Heart left ventricle (tissue), 16 donors: ENCODE data around the gene ARHGAP26. TPM values are rescaled to one million over a fixed set of nuclear protein-coding genes. Genes with fewer than 3 reads are reported as not detected.
A peak's percentile ranks its signal among the peaks of the same experiment; 100 is the strongest.

Source experiments
- ATAC-seq, 4 donors: fragments of 200-7000 bp; cut with Tn5 transposase; one replicate each; pipeline ENCODE4 v1.9.1; 2020 to 2022; ENCODE audit warnings: moderate library complexity in 4 of 4, mild to moderate bottlenecking in 3 of 4, moderate number of reproducible peaks in 1 of 4
- DNase-seq, 5 donors: peaks; one replicate each; pipeline ENCODE4 v3.0.0-alpha.2; 2020
- H3K27ac ChIP-seq, 12 donors: fragments of 200-600 bp; sonication (generic) in 4 of 12; one replicate each; pipeline versions ENCODE4 v1.5.0 to v1.8.0; 2016 to 2022; ENCODE audit warnings: mild to moderate bottlenecking in 2 of 12
- H3K27me3 ChIP-seq, 9 donors: fragments of 200-600 bp; sonication (generic) in 2 of 9; one replicate each; pipeline versions ENCODE4 v1.5.1 to v1.8.0; 2016 to 2022; ENCODE audit warnings: mild to moderate bottlenecking in 3 of 9
- H3K36me3 ChIP-seq, 9 donors: fragments of 200-600 bp; sonication (generic) in 2 of 9; one replicate each; pipeline versions ENCODE4 v1.5.0 to v1.8.0; 2018 to 2022; ENCODE audit warnings: mild to moderate bottlenecking in 2 of 9
- H3K4me1 ChIP-seq, 12 donors: fragments of 200-600 bp; sonication (generic) in 4 of 12; one replicate each; pipeline versions ENCODE4 v1.5.0 to v1.8.0; 2016 to 2022; ENCODE audit warnings: mild to moderate bottlenecking in 3 of 12
- H3K4me3 ChIP-seq, 12 donors: fragments of 200-600 bp; sonication (generic) in 4 of 12; one replicate each; pipeline versions ENCODE4 v1.5.0 to v1.8.0; 2017 to 2022; ENCODE audit warnings: mild to moderate bottlenecking in 9 of 12, moderate library complexity in 4 of 12
- H3K9me3 ChIP-seq, 12 donors: fragments of 200-600 bp; sonication (generic) in 4 of 12; one replicate each; pipeline versions ENCODE4 v1.5.0 to v1.8.0; 2016 to 2022; ENCODE audit warnings: mild to moderate bottlenecking in 1 of 12
- POLR2A ChIP-seq, 2 donors: fragments of 450-650 bp; IDR thresholded peaks; one replicate each; pipeline ENCODE4 v1.6.1; 2017; ENCODE audit warnings: antibody characterized with exemption in 2 of 2, mild to moderate bottlenecking in 2 of 2, moderate library complexity in 2 of 2
- WGBS, 4 donors: extraction: QIAGEN DNeasy Blood & Tissue Kit in 2 of 4; methylation state at CpG; one replicate each; pipeline versions ENCODE4 v1.1.5 to v1.1.7; 2013 to 2018; 5-methylcytosine and 5-hydroxymethylcytosine counted together
- intact Hi-C, 10 donors: fragments of 100-400 bp; cut with DNase I; formaldehyde crosslinking; loops; one replicate each; pipeline versions ENCODE4 v1.11.1 to v1.14.2; 2022
- polyA plus RNA-seq, 2 donors: library from polyadenylated mRNA; stranded (reverse); fragments of 200-250 nt; gene quantifications; one replicate each; pipeline ENCODE4 v1.2.3, GENCODE V29; 2013
- total RNA-seq, 9 donors: library from RNA; depleted of rRNA in 2 of 9; stranded (reverse); fragments of >200 nt in 2 of 9; fragmentation: NEBNext Ultra II Directional in 3 of 9; extraction: Animal tissue kit (Norgen Biotek cat#: 25700) in 3 of 9; gene quantifications; one replicate each; pipeline versions ENCODE4 v1.1.0 to v1.2.4, GENCODE V29; 2016 to 2023
- TF ChIP-seq, protein P1 (sequence below), 12 donors: fragments of 200-600 bp; sonication (generic) in 4 of 12; IDR thresholded peaks; one replicate each; pipeline versions ENCODE4 v1.5.0 to v1.8.0; 2018 to 2022; ENCODE audit warnings: antibody characterized with exemption in 12 of 12, mild to moderate bottlenecking in 5 of 12
- donor health status: ischemic (EF 13 %, LVEDD 7.1; RV severe dilation, severe dysfunction).
- donor health status: healthy with polysubstance abuse.
- donor health status: DM: no; HTN: yes; CAD: no.
- donor health status: DM: no; HTN: no; CAD: no.
- donor health status: ischemic (EF 25% LVEDD 6.9; RV normal size, moderate dysfunction).
- donor health status: ischemic (EF 25% LVEDD 5.7; RV mildly dilated, moderate dysfunction).
- donor health status: healthy.
- donor health status: DM: yes; HTN: yes; CAD: no.
- donor health status: ischemic (EF 35%, LVEDD 5.7; RV mildly dilated, moderate dysfunction).
- donor health status: nonischemic (EF 11% LVEDD 7.7; RV severe dilation, severe dysfunction).
- donor health status: DM: yes; HTN: yes; CAD: no.
- donor health status: PGD.
- donor health status: ischemic (EF 29% LVEDD 5.4; RV normal size, mild dysfunction).
- donor health status: nonischemic (EF 23%, LVEDD 6.1; RV moderate dilation, normal function).

Gene ARHGAP26
- total and polyA plus RNA-seq, 11 donors = 11.9 to 52.1 (median 33.7) TPM

DNA sequence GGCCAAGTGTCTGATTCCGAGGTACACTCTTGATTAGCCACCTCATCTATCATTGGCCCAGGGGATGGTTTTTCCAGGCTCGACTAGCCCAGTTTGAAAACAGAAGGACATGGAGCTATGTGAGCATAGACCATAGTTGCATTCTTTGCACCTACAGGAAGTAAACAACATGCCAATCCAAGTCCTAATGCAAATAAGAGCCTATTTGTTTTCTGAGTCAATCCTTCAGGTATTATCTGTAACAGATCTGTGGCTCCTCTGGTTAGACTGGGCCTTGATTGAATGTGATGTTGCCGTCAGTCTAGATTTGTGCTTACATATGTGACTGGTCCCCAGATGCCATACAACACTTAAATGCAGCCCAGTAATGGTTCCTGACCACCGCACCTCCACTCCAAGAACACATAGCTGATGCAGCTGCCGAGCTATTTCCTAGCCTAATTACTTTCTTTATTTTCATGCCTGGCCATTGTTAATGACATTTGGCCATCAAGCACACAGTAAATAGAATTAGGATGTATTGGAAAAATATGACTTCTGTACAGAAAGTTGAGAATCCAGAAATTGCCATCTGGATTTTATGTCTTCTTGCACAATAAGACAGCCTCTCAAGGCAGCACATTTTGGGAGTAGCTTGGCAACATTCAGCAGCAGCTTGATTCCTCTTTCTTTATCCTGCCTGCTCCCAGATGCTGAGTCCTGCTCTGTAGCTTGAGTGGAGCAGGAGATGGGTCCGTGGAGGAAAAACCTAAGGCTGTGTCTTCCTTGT lies 29.5 kb upstream of the ARHGAP26 start:
- Histone ChIP-seq H3K4me3 (no peak overlapping the region), H3K27ac (peak overlapping the region in 2 of 12 donors; percentile 21 to 31), H3K27me3 (no peaks in the 10 kb centered on the region), H3K36me3 (no peaks in the 10 kb centered on the region), H3K9me3 (no peaks in the 10 kb centered on the region), H3K4me1 (peaks cover 5 to 48% (median 34%) of the 10 kb centered on the region in 12 donors)
- peak in 2 of 4 donors; percentile 15 to 21 for ATAC-seq
- WGBS, 4 donors = 66 to 75% (median 68%) methylated on average over 6 of the region's 6 CpGs
- intact Hi-C loops = loop anchor here in 3 of 10 donors (10.0 kb wide), 2 partner anchors 134 to 144 kb away; no protein-coding TSS in a partner anchor
- TF ChIP-seq, protein P1, sequence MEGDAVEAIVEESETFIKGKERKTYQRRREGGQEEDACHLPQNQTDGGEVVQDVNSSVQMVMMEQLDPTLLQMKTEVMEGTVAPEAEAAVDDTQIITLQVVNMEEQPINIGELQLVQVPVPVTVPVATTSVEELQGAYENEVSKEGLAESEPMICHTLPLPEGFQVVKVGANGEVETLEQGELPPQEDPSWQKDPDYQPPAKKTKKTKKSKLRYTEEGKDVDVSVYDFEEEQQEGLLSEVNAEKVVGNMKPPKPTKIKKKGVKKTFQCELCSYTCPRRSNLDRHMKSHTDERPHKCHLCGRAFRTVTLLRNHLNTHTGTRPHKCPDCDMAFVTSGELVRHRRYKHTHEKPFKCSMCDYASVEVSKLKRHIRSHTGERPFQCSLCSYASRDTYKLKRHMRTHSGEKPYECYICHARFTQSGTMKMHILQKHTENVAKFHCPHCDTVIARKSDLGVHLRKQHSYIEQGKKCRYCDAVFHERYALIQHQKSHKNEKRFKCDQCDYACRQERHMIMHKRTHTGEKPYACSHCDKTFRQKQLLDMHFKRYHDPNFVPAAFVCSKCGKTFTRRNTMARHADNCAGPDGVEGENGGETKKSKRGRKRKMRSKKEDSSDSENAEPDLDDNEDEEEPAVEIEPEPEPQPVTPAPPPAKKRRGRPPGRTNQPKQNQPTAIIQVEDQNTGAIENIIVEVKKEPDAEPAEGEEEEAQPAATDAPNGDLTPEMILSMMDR (IDR thresholded peaks at IDR 0.05) = no peak
- no peak for TF ChIP-seq POLR2A (IDR thresholded peaks at IDR 0.05)
- no peak for DNase-seq

DNA sequence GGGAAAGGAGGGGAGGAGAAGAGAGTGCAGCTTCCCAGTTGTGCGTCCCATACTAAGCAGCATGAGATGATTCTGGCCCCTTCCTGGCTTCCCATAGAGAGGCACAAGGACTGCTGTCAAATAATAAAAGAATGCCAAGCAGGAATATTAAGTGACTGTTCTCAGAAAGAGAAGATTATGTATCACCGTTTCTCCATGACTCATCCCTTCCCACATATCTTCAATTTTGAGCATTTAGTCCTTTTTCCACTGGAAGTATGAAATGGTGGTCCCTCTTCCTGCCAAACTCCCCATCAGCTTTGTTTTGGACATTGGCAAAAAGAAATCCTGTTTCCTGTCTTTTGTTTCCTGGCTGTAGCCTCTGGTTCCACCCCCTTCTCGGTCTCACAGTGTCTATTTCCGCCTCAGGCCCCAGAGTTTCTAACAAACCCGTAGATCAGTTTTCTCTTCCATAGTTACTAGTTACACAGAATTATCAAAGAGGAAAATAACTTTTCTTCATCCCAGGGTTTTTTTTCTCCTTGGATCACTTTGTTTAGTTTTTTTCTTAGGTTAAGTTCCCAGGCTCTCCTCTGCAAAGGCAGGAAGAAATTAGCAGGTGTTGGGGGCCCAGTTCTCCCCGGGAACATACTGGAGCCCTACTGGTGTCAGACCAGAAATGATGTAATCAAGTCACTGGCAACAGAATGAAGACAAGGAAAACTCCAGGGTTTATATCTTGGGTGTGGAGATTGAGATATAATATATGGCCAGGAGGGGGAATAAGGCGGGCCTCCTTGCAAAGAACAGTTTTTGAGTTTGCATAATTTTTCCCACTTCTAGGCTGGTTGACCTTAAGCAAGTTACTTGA lies 26.4 kb upstream of the ARHGAP26 start:
- WGBS, 4 donors = 39 to 57% (median 42%) methylated on average over 7 of the region's 7 CpGs
- H3K9me3 ChIP-seq = no peaks in the 10 kb centered on the region
- ATAC-seq = peak; percentile 30 to 81 (median 48)

DNA sequence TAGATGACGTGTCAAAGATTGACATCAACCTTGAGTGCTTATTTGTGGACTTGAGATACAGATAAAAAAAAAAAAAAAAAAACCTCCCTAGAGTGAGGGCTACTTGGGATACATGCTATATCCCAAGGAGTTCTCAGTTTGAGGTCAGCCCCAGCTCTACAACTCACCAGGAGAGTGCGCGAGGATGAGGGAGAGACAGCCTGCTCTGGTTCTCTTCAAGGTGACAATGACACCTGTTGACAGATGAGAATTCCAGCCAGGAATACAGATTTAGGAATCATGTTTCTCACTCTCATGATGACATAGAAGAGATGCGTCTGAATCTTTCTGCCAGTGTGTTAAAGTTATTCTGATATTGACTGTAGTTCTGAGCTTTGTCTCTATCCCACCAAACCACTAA lies 24.9 kb upstream of the ARHGAP26 start:
- intact Hi-C loops = loop anchor here in 4 of 10 donors (5.0 to 10.0 kb wide), 3 partner anchors 122 to 140 kb away; no protein-coding TSS in a partner anchor
- Histone ChIP-seq H3K36me3 (no peaks in the 10 kb centered on the region), H3K4me1 (peaks cover 5 to 60% (median 47%) of the 10 kb centered on the region in 12 donors), H3K9me3 (no peaks in the 10 kb centered on the region), H3K4me3 (peak overlapping the region in 3 of 12 donors; percentile 0 to 11 (median 2)), H3K27ac (peak overlapping the region in 9 of 12 donors; percentile 14 to 84 (median 47)), H3K27me3 (no peaks in the 10 kb centered on the region)
- TF ChIP-seq POLR2A (IDR thresholded peaks at IDR 0.05) = no peak
- TF ChIP-seq, protein P1 (IDR thresholded peaks at IDR 0.05) = no peak
- DNase-seq (peak in 2 of 5 donors; percentile 49 to 54), ATAC-seq (peak; percentile 52 to 74 (median 70))
- 49 to 67% (median 65%) methylated on average over 4 of the region's 4 CpGs for WGBS, 4 donors

More for the DNA sequence above, 26.4 kb upstream of the ARHGAP26 start:
- peaks cover 5 to 59% (median 45%) of the 10 kb centered on the region in 12 donors for H3K4me1 ChIP-seq
- peak in 2 of 5 donors; percentile 48 to 58 for DNase-seq
- intact Hi-C loops = loop anchor here in 3 of 10 donors (10.0 kb wide), 2 partner anchors 131 to 141 kb away; no protein-coding TSS in a partner anchor
- no peaks in the 10 kb centered on the region for H3K27me3 ChIP-seq
- no peak overlapping the region for H3K4me3 ChIP-seq
- TF ChIP-seq, protein P1 (IDR thresholded peaks at IDR 0.05) = peak in 1 of 12 donors; percentile 3
- TF ChIP-seq POLR2A (IDR thresholded peaks at IDR 0.05) = no peak
- peak overlapping the region; percentile 65 to 92 (median 78) for H3K27ac ChIP-seq
- no peaks in the 10 kb centered on the region for H3K36me3 ChIP-seq
